ENCODE results near the gene UACA.

The UACA gene

GRCh38 chr15:70723927-70724326 is 39.4 kb downstream of the UACA start:
- Histone ChIP-seq H3K36me3 (ENCODE audit: insufficient read depth, low read length) (no peaks in the 10 kb centered on the region), H3K4me3 (ENCODE audit: low read length) (no peak overlapping the region), H3K27me3 (ENCODE audit: insufficient read depth, low read length) (no peaks in the 10 kb centered on the region), H3K9me3 (ENCODE audit: low read length) (no peaks in the 10 kb centered on the region), H3K4me1 (ENCODE audit: insufficient read depth, low read length) (no peaks in the 10 kb centered on the region), H2AFZ (ENCODE audit: low read depth, low read length) (no peak overlapping the region)

GRCh38 chr15:70723122-70723422 is 40.3 kb downstream of the UACA start:
- no peaks in the 10 kb centered on the region for H3K4me1 ChIP-seq (ENCODE audit: insufficient read depth, low read length)
- no peaks in the 10 kb centered on the region for H3K27me3 ChIP-seq (ENCODE audit: insufficient read depth, low read length)
- H2AFZ ChIP-seq (ENCODE audit: low read depth, low read length) = no peak overlapping the region
- no peak overlapping the region for H3K4me3 ChIP-seq (ENCODE audit: low read length)
- H3K9me3 ChIP-seq (ENCODE audit: low read length) = no peaks in the 10 kb centered on the region
- H3K36me3 ChIP-seq (ENCODE audit: insufficient read depth, low read length) = no peaks in the 10 kb centered on the region

- no peaks in the 10 kb centered on the region for H3K36me3 ChIP-seq (ENCODE audit: insufficient read depth, low read length)
- H3K4me1 ChIP-seq (ENCODE audit: insufficient read depth, low read length) = no peaks in the 10 kb centered on the region
- no peaks in the 10 kb centered on the region for H3K27me3 ChIP-seq (ENCODE audit: insufficient read depth, low read length)
- no peak overlapping the region for H2AFZ ChIP-seq (ENCODE audit: low read depth, low read length)
- no peaks in the 10 kb centered on the region for H3K9me3 ChIP-seq (ENCODE audit: low read length)
- no peak overlapping the region for H3K4me3 ChIP-seq (ENCODE audit: low read length)
Measured at GRCh38 chr15:70722266-70723121, 40.9 kb downstream of the UACA start.

- H2AFZ ChIP-seq (ENCODE audit: low read depth, low read length) = no peak overlapping the region
- H3K4me1 ChIP-seq (ENCODE audit: insufficient read depth, low read length) = no peaks in the 10 kb centered on the region
- no peaks in the 10 kb centered on the region for H3K27me3 ChIP-seq (ENCODE audit: insufficient read depth, low read length)
- H3K4me3 ChIP-seq (ENCODE audit: low read length) = no peak overlapping the region
- no peaks in the 10 kb centered on the region for H3K9me3 ChIP-seq (ENCODE audit: low read length)
- no peaks in the 10 kb centered on the region for H3K36me3 ChIP-seq (ENCODE audit: insufficient read depth, low read length)
Measured at GRCh38 chr15:70720228-70721016, 42.9 kb downstream of the UACA start.

GRCh38 chr15:70717237-70717793 is 46.0 kb downstream of the UACA start:
- Histone ChIP-seq H2AFZ (ENCODE audit: low read depth, low read length) (no peak overlapping the region), H3K9me3 (ENCODE audit: low read length) (no peaks in the 10 kb centered on the region), H3K36me3 (ENCODE audit: insufficient read depth, low read length) (no peaks in the 10 kb centered on the region), H3K4me3 (ENCODE audit: low read length) (no peak overlapping the region), H3K27me3 (ENCODE audit: insufficient read depth, low read length) (no peaks in the 10 kb centered on the region), H3K4me1 (ENCODE audit: insufficient read depth, low read length) (peaks cover 9% of the 10 kb centered on the region)

- Histone ChIP-seq H3K4me3 (ENCODE audit: low read length) (no peak overlapping the region), H3K36me3 (ENCODE audit: insufficient read depth, low read length) (no peaks in the 10 kb centered on the region), H3K9me3 (ENCODE audit: low read length) (no peaks in the 10 kb centered on the region), H3K4me1 (ENCODE audit: insufficient read depth, low read length) (peaks cover 9% of the 10 kb centered on the region), H3K27me3 (ENCODE audit: insufficient read depth, low read length) (no peaks in the 10 kb centered on the region), H2AFZ (ENCODE audit: low read depth, low read length) (no peak overlapping the region)
Measured at GRCh38 chr15:70715840-70716485, 47.4 kb downstream of the UACA start.

GRCh38 chr15:70714565-70714964 is 48.8 kb downstream of the UACA start:
- no peak overlapping the region for H2AFZ ChIP-seq (ENCODE audit: low read depth, low read length)
- no peaks in the 10 kb centered on the region for H3K27me3 ChIP-seq (ENCODE audit: insufficient read depth, low read length)
- no peak overlapping the region for H3K4me3 ChIP-seq (ENCODE audit: low read length)
- H3K9me3 ChIP-seq (ENCODE audit: low read length) = no peaks in the 10 kb centered on the region
- H3K36me3 ChIP-seq (ENCODE audit: insufficient read depth, low read length) = no peaks in the 10 kb centered on the region
- peaks cover 9% of the 10 kb centered on the region for H3K4me1 ChIP-seq (ENCODE audit: insufficient read depth, low read length)

GRCh38 chr15:70714015-70714414 is 49.3 kb downstream of the UACA start:
- Histone ChIP-seq H3K36me3 (ENCODE audit: insufficient read depth, low read length) (no peaks in the 10 kb centered on the region), H3K27me3 (ENCODE audit: insufficient read depth, low read length) (no peaks in the 10 kb centered on the region), H2AFZ (ENCODE audit: low read depth, low read length) (no peak overlapping the region), H3K4me3 (ENCODE audit: low read length) (no peak overlapping the region), H3K4me1 (ENCODE audit: insufficient read depth, low read length) (peaks cover 9% of the 10 kb centered on the region), H3K9me3 (ENCODE audit: low read length) (no peaks in the 10 kb centered on the region)

GRCh38 chr15:70712271-70712670 is 51.1 kb downstream of the UACA start:
- H3K27me3 ChIP-seq (ENCODE audit: insufficient read depth, low read length) = no peaks in the 10 kb centered on the region
- peaks cover 11% of the 10 kb centered on the region for H3K4me1 ChIP-seq (ENCODE audit: insufficient read depth, low read length)
- no peaks in the 10 kb centered on the region for H3K36me3 ChIP-seq (ENCODE audit: insufficient read depth, low read length)
- no peaks in the 10 kb centered on the region for H3K9me3 ChIP-seq (ENCODE audit: low read length)
- H2AFZ ChIP-seq (ENCODE audit: low read depth, low read length) = no peak overlapping the region
- no peak overlapping the region for H3K4me3 ChIP-seq (ENCODE audit: low read length)

- H3K27me3 ChIP-seq (ENCODE audit: insufficient read depth, low read length) = no peaks in the 10 kb centered on the region
- H3K9me3 ChIP-seq (ENCODE audit: low read length) = no peaks in the 10 kb centered on the region
- no peak overlapping the region for H3K4me3 ChIP-seq (ENCODE audit: low read length)
- no peak overlapping the region for H2AFZ ChIP-seq (ENCODE audit: low read depth, low read length)
- H3K4me1 ChIP-seq (ENCODE audit: insufficient read depth, low read length) = peaks cover 11% of the 10 kb centered on the region
- H3K36me3 ChIP-seq (ENCODE audit: insufficient read depth, low read length) = no peaks in the 10 kb centered on the region
Measured at GRCh38 chr15:70710714-70711113, 52.6 kb downstream of the UACA start.

- Histone ChIP-seq H3K4me1 (ENCODE audit: insufficient read depth, low read length) (peaks cover 4% of the 10 kb centered on the region), H3K27me3 (ENCODE audit: insufficient read depth, low read length) (no peaks in the 10 kb centered on the region), H3K9me3 (ENCODE audit: low read length) (no peaks in the 10 kb centered on the region), H3K36me3 (ENCODE audit: insufficient read depth, low read length) (no peaks in the 10 kb centered on the region), H2AFZ (ENCODE audit: low read depth, low read length) (no peak overlapping the region), H3K4me3 (ENCODE audit: low read length) (no peak overlapping the region)
Measured at GRCh38 chr15:70708839-70709238, 54.5 kb downstream of the UACA start.

- Histone ChIP-seq H3K36me3 (ENCODE audit: insufficient read depth, low read length) (no peaks in the 10 kb centered on the region), H3K27me3 (ENCODE audit: insufficient read depth, low read length) (no peaks in the 10 kb centered on the region), H3K4me3 (ENCODE audit: low read length) (no peak overlapping the region), H3K9me3 (ENCODE audit: low read length) (no peaks in the 10 kb centered on the region), H2AFZ (ENCODE audit: low read depth, low read length) (no peak overlapping the region), H3K4me1 (ENCODE audit: insufficient read depth, low read length) (peaks cover 12% of the 10 kb centered on the region)
Measured at GRCh38 chr15:70707686-70708300, 55.6 kb downstream of the UACA start.

GRCh38 chr15:70704731-70705130 is 58.6 kb downstream of the UACA start:
- H3K4me1 ChIP-seq (ENCODE audit: insufficient read depth, low read length) = peaks cover 33% of the 10 kb centered on the region
- H3K4me3 ChIP-seq (ENCODE audit: low read length) = no peak overlapping the region
- no peak overlapping the region for H2AFZ ChIP-seq (ENCODE audit: low read depth, low read length)
- no peaks in the 10 kb centered on the region for H3K27me3 ChIP-seq (ENCODE audit: insufficient read depth, low read length)
- no peaks in the 10 kb centered on the region for H3K9me3 ChIP-seq (ENCODE audit: low read length)
- no peaks in the 10 kb centered on the region for H3K36me3 ChIP-seq (ENCODE audit: insufficient read depth, low read length)

Measured in neuron (in vitro differentiated cells).